BJ (cell line): ENCODE measurements around the gene DEPDC1. TPM values are rescaled to one million over a fixed set of nuclear protein-coding genes. Genes with fewer than 3 reads are reported as not detected.

Experiments used
- CTCF ChIA-PET: fragments of 350-600 bp; formaldehyde crosslinking; extraction: SDS; loops from one replicate; lab custom pipeline; 2021; ENCODE audit warnings: antibody characterized with exemption, inconsistent platforms; lab: Yijun Ruan, JAX
- POLR2A ChIA-PET: fragments of 300-600 bp; sonication (Branson Sonifier 250); formaldehyde crosslinking; extraction: SDS; loops from one replicate; lab custom pipeline; 2021; ENCODE audit warnings: antibody characterized with exemption; lab: Charles Lee
- DNase-seq: peaks from one replicate; pipeline ENCODE4 v3.0.0-alpha.2; 2011; ENCODE audit warnings: low read depth
- H3K27me3 ChIP-seq: 2 replicates; pipeline ENCODE4 v1.6.0; 2011; ENCODE audit warnings: low read length; ENCODE audit not compliant: control insufficient read depth, insufficient read depth
- H3K36me3 ChIP-seq: 2 replicates; pipeline ENCODE4 v1.5.1; 2011; ENCODE audit warnings: low read length; ENCODE audit not compliant: control insufficient read depth, insufficient read depth
- H3K4me3 ChIP-seq: 2 replicates; pipeline ENCODE4 v1.5.1; 2011; ENCODE audit warnings: low read depth, mild to moderate bottlenecking, control low read depth, low read length
- polyA plus RNA-seq: library from polyadenylated mRNA; depleted of rRNA; stranded (reverse); fragments of >200 nt; gene quantifications from 2 replicates; pipeline ENCODE4 v1.2.3, GENCODE V29; 2011
- TF ChIP-seq, protein P1 (sequence below): IDR thresholded peaks from 2 replicates; pipeline ENCODE4 v1.5.1; 2011; ENCODE audit warnings: low read depth, mild to moderate bottlenecking, control low read depth, inconsistent platforms, low read length, moderate library complexity; ENCODE audit not compliant: insufficient read depth

DEPDC1 gene
- polyA plus RNA-seq, 1 experiment: 5.3 TPM

- POLR2A ChIA-PET: no interaction called here
- TF ChIP-seq, protein P1, sequence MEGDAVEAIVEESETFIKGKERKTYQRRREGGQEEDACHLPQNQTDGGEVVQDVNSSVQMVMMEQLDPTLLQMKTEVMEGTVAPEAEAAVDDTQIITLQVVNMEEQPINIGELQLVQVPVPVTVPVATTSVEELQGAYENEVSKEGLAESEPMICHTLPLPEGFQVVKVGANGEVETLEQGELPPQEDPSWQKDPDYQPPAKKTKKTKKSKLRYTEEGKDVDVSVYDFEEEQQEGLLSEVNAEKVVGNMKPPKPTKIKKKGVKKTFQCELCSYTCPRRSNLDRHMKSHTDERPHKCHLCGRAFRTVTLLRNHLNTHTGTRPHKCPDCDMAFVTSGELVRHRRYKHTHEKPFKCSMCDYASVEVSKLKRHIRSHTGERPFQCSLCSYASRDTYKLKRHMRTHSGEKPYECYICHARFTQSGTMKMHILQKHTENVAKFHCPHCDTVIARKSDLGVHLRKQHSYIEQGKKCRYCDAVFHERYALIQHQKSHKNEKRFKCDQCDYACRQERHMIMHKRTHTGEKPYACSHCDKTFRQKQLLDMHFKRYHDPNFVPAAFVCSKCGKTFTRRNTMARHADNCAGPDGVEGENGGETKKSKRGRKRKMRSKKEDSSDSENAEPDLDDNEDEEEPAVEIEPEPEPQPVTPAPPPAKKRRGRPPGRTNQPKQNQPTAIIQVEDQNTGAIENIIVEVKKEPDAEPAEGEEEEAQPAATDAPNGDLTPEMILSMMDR: no peak
Measured at GRCh38 chr1:68454534-68454933, 42.3 kb downstream of the DEPDC1 start.

DNA sequence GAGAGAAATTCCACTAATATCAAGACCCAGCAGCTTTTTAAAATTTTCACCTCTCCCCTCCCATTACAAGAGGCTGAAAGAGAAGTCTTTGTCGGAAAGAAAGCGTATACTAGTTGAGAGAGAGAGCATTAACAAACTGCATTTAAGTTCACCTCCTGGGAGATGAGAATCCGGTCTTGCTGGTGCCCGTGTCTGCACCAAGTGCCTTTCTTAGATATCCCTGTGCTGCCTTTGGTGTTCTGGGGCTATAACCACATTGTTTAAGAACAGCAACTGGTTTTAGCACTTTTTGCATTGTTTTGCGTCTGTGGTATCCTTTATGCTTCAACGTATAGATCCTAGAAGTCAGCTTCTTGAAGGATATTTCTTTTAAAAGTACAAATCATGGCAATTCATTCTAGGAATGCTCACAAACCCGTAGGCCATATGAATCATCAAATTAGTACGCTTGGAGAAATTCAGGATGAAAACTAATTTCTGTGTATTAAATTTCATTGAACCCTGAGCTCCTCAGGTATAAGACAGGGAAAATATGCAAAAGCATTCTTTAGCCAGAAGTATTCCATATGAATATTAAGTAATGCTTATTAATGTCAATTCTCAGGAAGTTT is 43.7 kb downstream of the DEPDC1 start:
- DNase-seq: no peak
- Histone ChIP-seq H3K36me3 (no peaks in the 10 kb centered on the region), H3K4me3 (no peak overlapping the region), H3K27me3 (no peaks in the 10 kb centered on the region; the same call in 1 of the 2 replicates)
- ChIA-PET CTCF (interaction anchor here (0.6 to 1.5 kb wide), 4 partner anchors 10 to 26 kb away, joined by 3 to 5 read pairs (median 3); no protein-coding TSS in a partner anchor), POLR2A (no interaction called here)
- TF ChIP-seq, protein P1: no peak

More at GRCh38 chr1:68454534-68454933, 42.3 kb downstream of the DEPDC1 start:
- H3K4me3 ChIP-seq: no peak overlapping the region
- CTCF ChIA-PET: no interaction called here
- H3K27me3 ChIP-seq: no peaks in the 10 kb centered on the region
- no peak for DNase-seq
- no peaks in the 10 kb centered on the region for H3K36me3 ChIP-seq

DNA sequence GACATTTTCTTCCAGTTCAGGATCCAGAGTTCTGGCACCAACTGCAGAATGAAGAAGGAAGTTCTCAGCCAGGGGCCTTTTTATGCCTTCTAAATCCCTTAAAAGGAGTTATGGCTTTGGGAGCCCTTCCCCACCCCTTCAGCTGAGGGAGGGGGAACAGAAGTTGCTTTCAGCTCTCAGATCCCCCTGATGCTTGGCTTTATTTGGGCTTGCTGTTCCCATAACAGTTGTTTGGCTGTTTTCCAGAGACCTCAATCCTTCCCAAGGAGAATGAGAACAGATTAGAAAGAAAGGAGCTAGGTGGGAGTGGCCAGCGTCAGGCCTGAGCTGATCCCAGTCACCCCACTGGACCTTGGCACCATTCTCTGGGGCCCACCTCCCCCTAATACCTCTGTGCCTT is 47.0 kb downstream of the DEPDC1 start, which contains the start of gene RPE65:
Gene RPE65 (minus strand): TSS at position 54 of the 400 bp plus-strand sequence. CDS start 49 bp downstream, at position 5.
- DNase-seq: no peak
- ChIA-PET POLR2A (no interaction called here), CTCF (interaction anchor here (1.0 kb wide), 1 partner anchor 20 kb away, joined by 3 read pairs; no protein-coding TSS in a partner anchor)
- H3K4me3 ChIP-seq: no peak within 1 kb of the TSS
- H3K36me3 ChIP-seq: no peaks in the 10 kb centered on the region
- H3K27me3 ChIP-seq: no peaks in the 10 kb centered on the region; the same call in 1 of the 2 replicates
- TF ChIP-seq, protein P1: no peak

DNA sequence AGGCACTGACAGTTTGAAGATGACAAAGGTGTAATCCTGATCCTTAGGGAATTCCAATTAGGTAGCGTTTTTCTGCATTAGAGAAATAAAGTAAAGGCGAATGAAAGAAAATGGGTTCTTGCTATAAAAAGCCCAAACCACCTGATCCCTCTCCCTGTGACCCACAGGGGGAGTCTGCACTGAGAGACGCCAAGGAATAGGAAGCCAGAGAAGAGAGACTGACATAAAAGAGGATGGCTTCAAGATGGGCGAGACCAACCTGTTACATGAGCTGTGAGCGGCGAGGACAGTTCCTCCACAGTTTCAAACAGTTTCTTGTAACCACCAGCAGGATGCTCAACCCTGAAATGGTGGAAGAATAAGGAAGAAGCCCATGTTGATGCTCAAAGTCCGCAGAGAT is 48.5 kb downstream of the DEPDC1 start:
- H3K27me3 ChIP-seq: no peaks in the 10 kb centered on the region; the same call in 1 of the 2 replicates
- DNase-seq: no peak
- ChIA-PET CTCF (interaction anchor here (0.9 to 1.0 kb wide), 2 partner anchors 12 to 49 kb away, joined by 3 to 5 read pairs; partner anchors contain the start of gene DEPDC1), POLR2A (no interaction called here)
- H3K36me3 ChIP-seq: no peaks in the 10 kb centered on the region
- no peak overlapping the region for H3K4me3 ChIP-seq
- TF ChIP-seq, protein P1: no peak

- CTCF ChIA-PET: interaction anchor here (1.2 kb wide), 1 partner anchor 8 kb away, joined by 4 read pairs; no protein-coding TSS in a partner anchor
- TF ChIP-seq, protein P1: no peak
- no peaks in the 10 kb centered on the region for H3K36me3 ChIP-seq
- POLR2A ChIA-PET: no interaction called here
- no peak for DNase-seq
- H3K27me3 ChIP-seq: no peaks in the 10 kb centered on the region; the same call in 1 of the 2 replicates
- H3K4me3 ChIP-seq: no peak overlapping the region
Measured at GRCh38 chr1:68445709-68446108, 51.2 kb downstream of the DEPDC1 start.
